ENCODE measurements around the gene DISP3. TPM values are rescaled to one million over a fixed set of nuclear protein-coding genes. Genes with fewer than 3 reads are reported as not detected.

DISP3 gene
- polyA plus RNA-seq, 3 donors = 0.01 TPM; not detected in 2

DNA sequence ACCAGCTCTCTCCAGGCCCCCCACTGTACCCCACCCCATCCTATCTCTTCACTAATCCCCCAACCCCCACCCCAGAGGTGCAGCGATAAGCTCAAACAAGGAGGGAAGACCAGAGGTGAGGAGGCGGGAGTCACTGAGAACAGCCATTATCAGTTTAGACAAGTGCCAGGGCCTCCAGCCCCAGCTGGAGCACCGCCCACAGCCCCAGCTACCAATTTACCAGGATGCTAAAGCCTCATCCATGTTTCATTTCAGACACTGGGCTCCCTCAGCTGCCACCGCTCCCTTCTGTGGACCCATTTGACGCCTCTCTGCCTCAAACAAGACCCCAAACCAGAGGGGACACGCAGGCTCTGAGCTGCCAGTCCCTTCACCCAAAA is 80.6 kb downstream of the DISP3 start:
- H3K4me3 Mint-ChIP-seq = no peak overlapping the region
- H3K9me3 Mint-ChIP-seq = no peaks in the 10 kb centered on the region
- H3K36me3 ChIP-seq (replicated peaks in 1 of 2; ENCODE audit: control insufficient read depth in 1 of 2, insufficient read depth in 2 of 2, low read length in 2 of 2) = no peaks in the 10 kb centered on the region
- peak overlapping the region in 1 of 7 donors; percentile 38 for H3K27ac Mint-ChIP-seq
- no peak overlapping the region for H3K27ac ChIP-seq (ENCODE audit: low read depth in 1 of 2, low read length in 2 of 2)
- H3K9ac ChIP-seq (ENCODE audit: insufficient read depth, low read length, poor library complexity, severe bottlenecking) = no peak overlapping the region
- intact Hi-C loops (cut with micrococcal nuclease) = no loop called here
- 90% methylated on average over 5 of the region's 6 CpGs for WGBS (ENCODE audit: insufficient coverage)
- H3K4me1 Mint-ChIP-seq = peaks cover 6% of the 10 kb centered on the region
- no peaks in the 10 kb centered on the region for H3K9me3 ChIP-seq (replicated peaks in 1 of 2; ENCODE audit: control insufficient read depth in 1 of 2, insufficient read depth in 1 of 2, low read length in 2 of 2)
- TF ChIP-seq, protein P1, sequence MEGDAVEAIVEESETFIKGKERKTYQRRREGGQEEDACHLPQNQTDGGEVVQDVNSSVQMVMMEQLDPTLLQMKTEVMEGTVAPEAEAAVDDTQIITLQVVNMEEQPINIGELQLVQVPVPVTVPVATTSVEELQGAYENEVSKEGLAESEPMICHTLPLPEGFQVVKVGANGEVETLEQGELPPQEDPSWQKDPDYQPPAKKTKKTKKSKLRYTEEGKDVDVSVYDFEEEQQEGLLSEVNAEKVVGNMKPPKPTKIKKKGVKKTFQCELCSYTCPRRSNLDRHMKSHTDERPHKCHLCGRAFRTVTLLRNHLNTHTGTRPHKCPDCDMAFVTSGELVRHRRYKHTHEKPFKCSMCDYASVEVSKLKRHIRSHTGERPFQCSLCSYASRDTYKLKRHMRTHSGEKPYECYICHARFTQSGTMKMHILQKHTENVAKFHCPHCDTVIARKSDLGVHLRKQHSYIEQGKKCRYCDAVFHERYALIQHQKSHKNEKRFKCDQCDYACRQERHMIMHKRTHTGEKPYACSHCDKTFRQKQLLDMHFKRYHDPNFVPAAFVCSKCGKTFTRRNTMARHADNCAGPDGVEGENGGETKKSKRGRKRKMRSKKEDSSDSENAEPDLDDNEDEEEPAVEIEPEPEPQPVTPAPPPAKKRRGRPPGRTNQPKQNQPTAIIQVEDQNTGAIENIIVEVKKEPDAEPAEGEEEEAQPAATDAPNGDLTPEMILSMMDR (IDR thresholded peaks at IDR 0.05) = no peak
- H4K20me1 ChIP-seq (ENCODE audit: insufficient read depth, low read length) = no peaks in the 10 kb centered on the region
- H3K79me2 ChIP-seq (ENCODE audit: insufficient read depth, low read length) = no peaks in the 10 kb centered on the region
- no peaks in the 10 kb centered on the region for H3K4me1 ChIP-seq (ENCODE audit: control insufficient read depth in 1 of 2, insufficient read depth in 2 of 2, low read length in 2 of 2)
- no peaks in the 10 kb centered on the region for H3K36me3 Mint-ChIP-seq
- no peaks in the 10 kb centered on the region for H3K27me3 ChIP-seq (ENCODE audit: control insufficient read depth in 2 of 2, insufficient read depth in 2 of 2, low read length in 2 of 2)
- no peak overlapping the region for H2AFZ ChIP-seq (ENCODE audit: insufficient read depth, low read depth, low read length, poor library complexity, severe bottlenecking)
- no peak overlapping the region for H3K4me3 ChIP-seq (replicated peaks in 1 of 3; ENCODE audit: low read depth in 2 of 3, low read length in 3 of 3)
- H3K27me3 Mint-ChIP-seq (ENCODE audit: low read depth in 3 of 3) = peaks cover 5 to 17% (median 14%) of the 10 kb centered on the region in 3 donors
- no peak for DNase-seq
- H3K4me2 ChIP-seq (replicated peaks; ENCODE audit: extremely low read depth, low read length, poor library complexity, severe bottlenecking) = no peak overlapping the region

DNA sequence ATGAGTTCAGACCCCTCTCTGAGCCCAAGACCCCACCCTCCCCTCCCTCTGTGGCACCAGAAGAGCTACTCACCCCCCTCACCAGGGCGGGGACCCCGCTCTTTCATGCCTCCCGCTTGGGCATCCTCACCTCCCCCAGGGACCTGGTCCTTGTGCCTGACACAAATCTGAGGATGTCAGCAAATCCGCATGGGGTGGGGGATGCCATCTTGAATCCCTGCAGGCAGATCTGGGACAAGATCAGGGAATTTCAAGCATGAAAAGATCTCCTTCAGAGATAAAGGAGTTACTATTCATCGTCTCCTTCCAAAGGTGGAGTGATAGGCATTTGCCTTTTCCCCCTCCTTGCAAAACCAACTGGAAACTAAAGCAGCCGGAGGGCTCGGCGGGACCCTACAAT is 81.1 kb downstream of the DISP3 start:
- H3K4me1 Mint-ChIP-seq = peaks cover 6% of the 10 kb centered on the region
- no peaks in the 10 kb centered on the region for H4K20me1 ChIP-seq (ENCODE audit: insufficient read depth, low read length)
- H3K9ac ChIP-seq (ENCODE audit: insufficient read depth, low read length, poor library complexity, severe bottlenecking) = no peak overlapping the region
- H2AFZ ChIP-seq (ENCODE audit: insufficient read depth, low read depth, low read length, poor library complexity, severe bottlenecking) = no peak overlapping the region
- no peak overlapping the region for H3K27ac ChIP-seq (ENCODE audit: low read depth in 1 of 2, low read length in 2 of 2)
- DNase-seq = no peak
- H3K9me3 Mint-ChIP-seq = no peaks in the 10 kb centered on the region
- peaks cover 5 to 17% (median 14%) of the 10 kb centered on the region in 3 donors for H3K27me3 Mint-ChIP-seq (ENCODE audit: low read depth in 3 of 3)
- H3K9me3 ChIP-seq (replicated peaks in 1 of 2; ENCODE audit: control insufficient read depth in 1 of 2, insufficient read depth in 1 of 2, low read length in 2 of 2) = no peaks in the 10 kb centered on the region
- intact Hi-C loops (cut with micrococcal nuclease) = no loop called here
- WGBS (ENCODE audit: insufficient coverage) = no CpG with 5 or more reads among the region's 8 CpGs
- TF ChIP-seq, protein P1 (IDR thresholded peaks at IDR 0.05) = no peak
- H3K4me1 ChIP-seq (ENCODE audit: control insufficient read depth in 1 of 2, insufficient read depth in 2 of 2, low read length in 2 of 2) = no peaks in the 10 kb centered on the region
- H3K4me2 ChIP-seq (replicated peaks; ENCODE audit: extremely low read depth, low read length, poor library complexity, severe bottlenecking) = no peak overlapping the region
- no peaks in the 10 kb centered on the region for H3K79me2 ChIP-seq (ENCODE audit: insufficient read depth, low read length)
- H3K4me3 ChIP-seq (replicated peaks in 1 of 3; ENCODE audit: low read depth in 2 of 3, low read length in 3 of 3) = no peak overlapping the region
- no peaks in the 10 kb centered on the region for H3K27me3 ChIP-seq (ENCODE audit: control insufficient read depth in 2 of 2, insufficient read depth in 2 of 2, low read length in 2 of 2)
- peak overlapping the region in 2 of 7 donors; percentile 8 to 38 for H3K27ac Mint-ChIP-seq
- no peaks in the 10 kb centered on the region for H3K36me3 Mint-ChIP-seq
- no peaks in the 10 kb centered on the region for H3K36me3 ChIP-seq (replicated peaks in 1 of 2; ENCODE audit: control insufficient read depth in 1 of 2, insufficient read depth in 2 of 2, low read length in 2 of 2)
- no peak overlapping the region for H3K4me3 Mint-ChIP-seq
